Heart left ventricle (tissue), 13 donors: ENCODE data around the gene BNIPL.

Experiments used
- POLR2A ChIP-seq, 2 donors: fragments of 450-650 bp; IDR thresholded peaks; one replicate each; pipeline ENCODE4 v1.6.1; 2017; ENCODE audit warnings: antibody characterized with exemption in 2 of 2, mild to moderate bottlenecking in 2 of 2, moderate library complexity in 2 of 2
- TF ChIP-seq, protein P1 (sequence below), 12 donors: fragments of 200-600 bp; sonication (generic) in 4 of 12; IDR thresholded peaks; one replicate each; pipeline versions ENCODE4 v1.5.0 to v1.8.0; 2018 to 2022; ENCODE audit warnings: antibody characterized with exemption in 12 of 12, mild to moderate bottlenecking in 5 of 12
- donor health status: ischemic (EF 13 %, LVEDD 7.1; RV severe dilation, severe dysfunction).
- donor health status: DM: no; HTN: yes; CAD: no.
- donor health status: DM: no; HTN: no; CAD: no.
- donor health status: ischemic (EF 25% LVEDD 6.9; RV normal size, moderate dysfunction).
- donor health status: ischemic (EF 25% LVEDD 5.7; RV mildly dilated, moderate dysfunction).
- donor health status: ischemic (EF 35%, LVEDD 5.7; RV mildly dilated, moderate dysfunction).
- donor health status: nonischemic (EF 11% LVEDD 7.7; RV severe dilation, severe dysfunction).
- donor health status: DM: yes; HTN: yes; CAD: no.
- donor health status: PGD.
- donor health status: ischemic (EF 29% LVEDD 5.4; RV normal size, mild dysfunction).
- donor health status: nonischemic (EF 23%, LVEDD 6.1; RV moderate dilation, normal function).

DNA sequence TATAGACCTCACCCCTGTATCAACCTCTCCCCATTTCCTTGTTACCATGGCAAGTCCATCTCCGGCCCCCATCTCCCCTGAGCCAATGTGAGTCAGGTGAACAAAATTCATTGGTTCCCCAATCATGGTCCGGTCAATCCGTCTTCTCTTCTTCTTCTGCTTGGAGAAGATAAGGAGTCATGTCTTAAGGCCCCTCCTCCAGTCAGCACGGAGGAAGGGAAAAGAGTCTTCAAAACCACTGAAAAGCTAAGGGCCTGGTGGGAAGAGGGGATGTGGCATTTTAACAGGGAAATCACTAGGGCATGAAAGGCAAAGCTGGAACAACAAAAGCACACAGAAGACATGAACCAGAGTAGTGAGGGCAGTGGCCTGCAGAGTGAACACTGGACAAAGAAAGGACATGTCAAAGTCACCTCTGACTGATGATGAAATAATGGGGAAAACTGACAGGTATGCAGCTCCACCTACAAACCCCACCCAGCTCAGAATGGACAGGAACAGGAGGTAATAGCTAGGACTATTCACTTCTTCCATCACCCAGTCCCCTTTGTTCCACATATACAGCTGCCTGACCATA, 18.7 kb downstream of the BNIPL start:
- TF ChIP-seq, protein P1, sequence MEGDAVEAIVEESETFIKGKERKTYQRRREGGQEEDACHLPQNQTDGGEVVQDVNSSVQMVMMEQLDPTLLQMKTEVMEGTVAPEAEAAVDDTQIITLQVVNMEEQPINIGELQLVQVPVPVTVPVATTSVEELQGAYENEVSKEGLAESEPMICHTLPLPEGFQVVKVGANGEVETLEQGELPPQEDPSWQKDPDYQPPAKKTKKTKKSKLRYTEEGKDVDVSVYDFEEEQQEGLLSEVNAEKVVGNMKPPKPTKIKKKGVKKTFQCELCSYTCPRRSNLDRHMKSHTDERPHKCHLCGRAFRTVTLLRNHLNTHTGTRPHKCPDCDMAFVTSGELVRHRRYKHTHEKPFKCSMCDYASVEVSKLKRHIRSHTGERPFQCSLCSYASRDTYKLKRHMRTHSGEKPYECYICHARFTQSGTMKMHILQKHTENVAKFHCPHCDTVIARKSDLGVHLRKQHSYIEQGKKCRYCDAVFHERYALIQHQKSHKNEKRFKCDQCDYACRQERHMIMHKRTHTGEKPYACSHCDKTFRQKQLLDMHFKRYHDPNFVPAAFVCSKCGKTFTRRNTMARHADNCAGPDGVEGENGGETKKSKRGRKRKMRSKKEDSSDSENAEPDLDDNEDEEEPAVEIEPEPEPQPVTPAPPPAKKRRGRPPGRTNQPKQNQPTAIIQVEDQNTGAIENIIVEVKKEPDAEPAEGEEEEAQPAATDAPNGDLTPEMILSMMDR (IDR thresholded peaks at IDR 0.05), result no peak
- TF ChIP-seq POLR2A (IDR thresholded peaks at IDR 0.05), result no peak
